GM15510 (cell line): Measurements from ENCODE around the gene PRELID2.

Experiments
- POLR2A ChIP-seq: IDR thresholded peaks from 3 replicates; pipeline ENCODE4 v1.6.1; 2011; ENCODE audit warnings: borderline replicate concordance; ENCODE audit not compliant: insufficient read length; ENCODE audit errors: extremely low read depth

The PRELID2 gene

DNA sequence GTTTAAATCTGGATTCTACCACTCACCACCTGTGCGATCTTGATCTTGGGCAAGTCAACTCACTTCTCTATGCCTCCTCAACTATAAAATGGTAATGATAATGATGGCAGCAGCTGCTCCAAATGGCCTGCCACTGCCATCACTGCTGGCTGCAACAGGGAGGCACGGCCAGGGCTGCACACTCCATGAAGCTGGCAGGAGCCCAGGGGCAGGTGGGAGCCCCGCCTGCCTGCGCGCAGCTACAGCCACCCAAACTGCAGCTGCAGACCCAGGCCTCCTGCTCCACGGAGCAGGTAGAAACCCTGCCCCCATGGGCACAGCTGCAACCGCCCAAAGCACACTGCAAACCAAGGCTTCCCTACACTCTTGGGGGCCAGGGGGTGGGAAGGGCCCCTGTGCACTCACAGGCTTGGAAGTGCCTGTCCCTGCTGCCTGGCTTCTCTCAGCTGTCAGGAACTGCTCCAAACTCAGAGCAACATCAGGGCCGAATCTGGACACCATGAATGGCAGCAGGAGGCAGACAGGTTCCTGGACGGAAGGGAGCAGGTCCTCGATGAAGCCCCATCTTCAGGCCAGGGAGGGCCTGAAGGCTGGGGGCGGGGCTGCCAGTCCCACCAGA lies 57.6 kb downstream of the PRELID2 start:
- no peak for TF ChIP-seq POLR2A

GRCh38 chr5:145776886-145777285 lies 58.3 kb downstream of the PRELID2 start:
- TF ChIP-seq POLR2A, result no peak

DNA sequence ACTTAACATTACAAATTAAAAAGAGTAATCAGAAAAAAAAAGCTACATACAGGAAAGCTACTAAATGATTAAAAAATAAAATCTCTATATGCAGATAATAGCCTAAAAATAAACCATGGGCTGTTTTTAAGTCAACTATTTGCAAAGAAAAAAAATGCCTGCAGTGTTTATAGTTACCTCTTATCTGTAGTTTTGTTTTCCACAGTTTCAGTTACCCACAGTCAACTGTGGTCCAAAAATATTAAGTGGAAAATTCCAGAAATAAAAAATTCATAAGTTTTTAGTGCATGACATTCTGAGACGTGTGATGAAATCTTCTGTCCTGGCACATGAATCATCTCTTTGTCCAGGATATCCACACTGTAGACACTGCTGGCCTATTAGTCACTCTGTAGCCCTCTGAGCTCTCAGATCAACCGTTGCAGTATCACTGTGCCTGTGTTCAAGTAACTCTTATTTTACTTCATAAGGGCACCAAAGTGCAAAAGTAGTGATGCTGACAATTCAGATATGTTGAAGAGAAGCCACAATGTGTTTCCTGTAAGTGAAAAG lies 59.2 kb downstream of the PRELID2 start:
- TF ChIP-seq POLR2A, result no peak

DNA sequence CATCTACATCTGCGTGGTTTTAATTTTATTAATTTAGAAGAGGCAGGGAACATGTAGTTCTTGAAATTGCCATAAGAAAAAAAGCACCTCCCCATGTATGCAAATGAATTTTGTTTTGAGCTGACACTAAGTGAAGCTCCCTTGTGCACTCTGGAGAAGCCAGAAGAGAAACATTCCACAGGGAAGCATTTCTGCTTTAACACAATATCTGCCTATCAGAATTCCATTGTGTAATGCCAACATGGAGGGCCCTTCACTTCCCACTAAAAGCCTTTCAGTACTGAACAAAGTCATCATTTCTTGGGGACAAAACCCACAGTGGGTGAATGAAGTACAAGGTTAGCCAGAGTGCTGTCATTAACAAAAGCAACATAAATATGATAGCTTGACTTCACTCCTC lies 59.7 kb downstream of the PRELID2 start:
- TF ChIP-seq POLR2A, result no peak

DNA sequence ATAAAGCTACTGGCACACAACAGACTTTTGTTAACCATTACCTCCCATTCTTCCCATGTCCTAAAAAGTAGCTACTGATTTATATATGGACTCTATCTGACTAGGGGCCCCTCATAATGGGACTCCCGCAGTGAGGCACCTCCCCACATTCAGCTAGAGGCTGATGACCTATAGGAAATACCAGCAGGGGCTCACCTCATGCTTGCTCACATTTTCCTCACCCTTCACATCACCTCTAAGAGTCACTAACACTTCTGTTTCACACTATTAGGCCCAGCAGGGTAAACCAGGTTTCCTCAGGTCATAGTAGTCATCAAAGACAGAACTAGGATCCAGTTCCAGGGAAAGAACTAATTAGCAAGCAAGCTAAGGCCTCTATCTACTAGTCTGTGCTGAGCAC lies 60.7 kb downstream of the PRELID2 start:
- TF ChIP-seq POLR2A, result no peak

GRCh38 chr5:145772466-145772865 lies 62.7 kb downstream of the PRELID2 start:
- no peak for TF ChIP-seq POLR2A

DNA sequence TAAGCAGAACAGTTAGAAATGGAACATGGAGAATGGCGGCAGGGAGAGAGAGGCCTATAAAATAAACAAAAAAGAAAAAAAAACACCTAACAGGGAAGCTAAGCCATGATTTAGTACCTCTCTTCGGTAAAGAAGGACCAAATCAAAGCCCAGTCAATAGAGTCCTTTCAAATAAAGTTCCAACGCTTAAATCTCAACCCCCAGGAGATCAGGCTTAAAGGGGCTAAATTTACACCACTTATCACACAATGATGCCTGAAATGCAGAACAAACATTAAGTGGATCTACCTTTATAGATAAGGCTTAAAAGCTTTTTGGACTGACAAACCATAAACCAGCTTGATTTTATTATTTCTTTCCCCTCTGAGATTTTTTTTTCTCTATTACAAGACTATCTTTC lies 66.3 kb downstream of the PRELID2 start:
- no peak for TF ChIP-seq POLR2A

DNA sequence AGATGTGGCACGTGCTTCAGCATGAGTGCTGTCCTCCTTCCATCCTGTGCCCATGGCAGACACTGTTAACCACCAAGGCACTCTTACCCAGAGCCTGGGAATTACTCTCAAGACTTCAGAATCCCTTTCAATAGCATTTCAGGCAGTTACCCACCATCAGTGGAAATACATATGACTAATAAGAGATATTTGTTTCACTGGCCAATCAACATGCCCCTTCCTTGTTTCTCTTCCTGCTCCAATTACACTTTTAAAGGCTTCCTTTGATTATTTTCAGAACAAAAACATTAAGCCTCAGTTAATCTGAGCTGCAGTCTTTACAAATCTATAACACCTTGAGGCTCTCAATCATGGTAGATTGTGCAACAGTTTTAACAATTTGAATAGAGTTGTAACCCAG lies 70.8 kb downstream of the PRELID2 start:
- TF ChIP-seq POLR2A, result no peak

- no peak for TF ChIP-seq POLR2A
Observed at GRCh38 chr5:145762833-145763232, 72.3 kb downstream of the PRELID2 start.

- TF ChIP-seq POLR2A, result no peak
Observed at GRCh38 chr5:145761254-145761653, 73.9 kb downstream of the PRELID2 start.

- TF ChIP-seq POLR2A, result no peak
Observed at GRCh38 chr5:145760660-145761059, 74.5 kb downstream of the PRELID2 start.

GRCh38 chr5:145752947-145753346 lies 82.2 kb downstream of the PRELID2 start:
- TF ChIP-seq POLR2A, result no peak

DNA sequence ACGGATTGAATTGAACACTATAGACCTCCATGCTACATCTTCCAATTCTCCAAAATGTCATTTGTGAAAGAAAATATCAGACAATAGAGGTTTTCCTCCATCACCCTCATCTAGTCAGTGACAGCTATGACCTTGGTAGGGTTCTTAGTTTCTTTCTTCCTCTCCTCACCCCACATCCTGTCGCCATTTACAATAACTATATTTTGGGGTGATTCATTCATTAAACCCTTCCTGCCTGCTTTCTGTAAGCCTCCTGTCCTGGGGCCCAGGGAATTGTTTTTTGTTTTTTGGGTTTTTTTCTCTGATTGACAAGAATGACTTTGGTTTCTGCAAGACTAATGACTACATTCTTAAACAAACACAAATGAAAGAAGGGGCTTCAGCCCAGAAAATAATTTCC lies 82.6 kb downstream of the PRELID2 start:
- TF ChIP-seq POLR2A, result no peak

GRCh38 chr5:145750199-145750598 lies 84.9 kb downstream of the PRELID2 start:
- no peak for TF ChIP-seq POLR2A

- TF ChIP-seq POLR2A, result no peak
Observed at GRCh38 chr5:145743396-145744061, 91.6 kb downstream of the PRELID2 start.

GRCh38 chr5:145739843-145740242 lies 95.3 kb downstream of the PRELID2 start:
- TF ChIP-seq POLR2A, result no peak

DNA sequence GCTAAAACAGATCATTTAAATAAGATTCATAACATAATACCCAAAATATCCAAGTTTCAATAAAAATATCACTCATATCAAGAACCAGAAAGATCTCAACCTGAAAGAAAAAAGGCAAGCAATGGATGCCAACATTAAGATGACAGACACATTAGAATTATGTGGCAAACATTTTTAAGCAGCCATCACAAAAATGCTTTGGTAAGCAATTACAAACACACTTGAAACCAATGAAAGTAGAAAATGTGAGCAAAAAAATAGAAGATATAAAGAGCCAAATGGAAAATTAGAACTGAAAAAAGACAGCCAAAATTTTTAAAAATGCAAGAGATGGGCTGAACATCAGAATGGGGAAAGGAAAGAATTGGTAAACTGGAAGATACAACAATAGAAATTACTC lies 96.9 kb downstream of the PRELID2 start:
- no peak for TF ChIP-seq POLR2A

DNA sequence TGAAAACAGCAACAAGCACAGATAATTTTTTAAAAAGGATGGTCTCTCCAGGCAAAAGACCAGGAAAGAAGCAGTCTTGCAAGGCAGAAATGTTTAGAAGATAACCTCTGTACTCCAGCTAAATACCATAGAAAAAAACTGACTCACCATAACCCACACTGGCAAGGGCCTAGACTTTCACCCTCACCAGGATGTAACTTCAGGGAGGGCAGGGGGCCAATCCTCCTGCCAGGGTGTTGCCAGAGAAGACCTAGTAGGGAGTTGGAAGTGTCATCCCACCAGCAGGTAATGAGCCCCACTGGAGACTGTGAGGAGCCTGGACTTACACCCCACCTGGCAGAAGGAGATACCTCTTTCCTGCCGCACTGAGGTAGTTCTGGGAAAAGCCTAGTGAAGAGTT lies 97.6 kb downstream of the PRELID2 start:
- no peak for TF ChIP-seq POLR2A
